Neural cell (in vitro differentiated cells): ENCODE data around the gene TLE4. TPM values are rescaled to one million over a fixed set of nuclear protein-coding genes. Genes with fewer than 3 reads are reported as not detected.

Experiments
- H2AFZ ChIP-seq: fragments of 200-600, 300-800 bp; sonication (generic), shearing (Covaris generic); 2 replicates; pipeline ENCODE4 v1.6.0; 2014; ENCODE audit warnings: low read depth, mild to moderate bottlenecking, antibody characterized with exemption, low read length, moderate library complexity
- H3F3A ChIP-seq: fragments of 200-600 bp; shearing (Covaris generic); 2 replicates; pipeline ENCODE4 v1.6.1; 2016; ENCODE audit warnings: mild to moderate bottlenecking, moderate library complexity, mixed read lengths, antibody characterized with exemption, low read length; ENCODE audit not compliant: insufficient read depth, poor library complexity, severe bottlenecking
- H3K27ac ChIP-seq: fragments of 200-600, 300-800 bp; sonication (generic), shearing (Covaris generic); 2 replicates; pipeline ENCODE4 v1.5.1; 2014; ENCODE audit warnings: mild to moderate bottlenecking, low read length, moderate library complexity
- H3K27me3 ChIP-seq: fragments of 300-800, 200-600 bp; sonication (generic), shearing (Covaris generic); 2 replicates; pipeline ENCODE4 v1.6.0; 2014; ENCODE audit warnings: mild to moderate bottlenecking, low read depth, low read length, moderate library complexity; ENCODE audit not compliant: insufficient read depth
- H3K36me3 ChIP-seq: fragments of 300-800, 200-600 bp; sonication (generic), shearing (Covaris generic); 2 replicates; pipeline ENCODE4 v1.5.1; 2014; ENCODE audit warnings: mild to moderate bottlenecking, antibody characterized with exemption, low read length, moderate library complexity; ENCODE audit not compliant: insufficient read depth
- H3K4me2 ChIP-seq: fragments of 300-800, 200-600 bp; sonication (generic), shearing (Covaris generic); 2 replicates; pipeline ENCODE4 v1.6.0; 2014; ENCODE audit warnings: mild to moderate bottlenecking, low read length
- H3K4me3 ChIP-seq: fragments of 300-800, 200-600 bp; sonication (generic), shearing (Covaris generic); 2 replicates; pipeline ENCODE4 v1.5.1; 2014; ENCODE audit warnings: mild to moderate bottlenecking, low read length, moderate library complexity
- H3K79me2 ChIP-seq: fragments of 200-600 bp; shearing (Covaris generic); replicated peaks from 2 replicates; pipeline ENCODE4 v1.6.0; 2014; ENCODE audit warnings: mild to moderate bottlenecking, low read length, moderate library complexity; ENCODE audit not compliant: insufficient read depth
- H3K9ac ChIP-seq: fragments of 300-800, 200-600 bp; sonication (generic), shearing (Covaris generic); 2 replicates; pipeline ENCODE4 v1.6.1; 2016; ENCODE audit warnings: mild to moderate bottlenecking, low read length, mixed read lengths
- H3K9me2 ChIP-seq: fragments of 200-600 bp; shearing (Covaris generic); 2 replicates; pipeline ENCODE4 v1.6.1; 2016; ENCODE audit warnings: mild to moderate bottlenecking, low read length, mixed read lengths; ENCODE audit not compliant: insufficient read depth
- H3K9me3 ChIP-seq: fragments of 200-600, 300-800 bp; sonication (generic), shearing (Covaris generic); 2 replicates; pipeline ENCODE4 v1.6.1; 2016; ENCODE audit warnings: mild to moderate bottlenecking, mixed run types, low read length, moderate library complexity, mixed read lengths
- H4K20me1 ChIP-seq: fragments of 200-600 bp; shearing (Covaris generic); 2 replicates; pipeline ENCODE4 v1.6.1; 2016; ENCODE audit warnings: mild to moderate bottlenecking, mixed run types; ENCODE audit not compliant: insufficient read depth
- CTCF ChIP-seq: fragments of 450-650 bp; IDR thresholded peaks from 2 replicates; pipeline ENCODE4 v1.5.1; 2014; ENCODE audit warnings: antibody characterized with exemption, mild to moderate bottlenecking, moderate library complexity; ENCODE audit not compliant: poor library complexity, severe bottlenecking
- EP300 ChIP-seq: fragments of 450-650 bp; conservative IDR thresholded peaks from 2 replicates; pipeline ENCODE4 v1.6.1; 2014; ENCODE audit warnings: antibody characterized with exemption, mild to moderate bottlenecking, moderate library complexity; ENCODE audit not compliant: poor library complexity, severe bottlenecking
- EZH2 ChIP-seq: fragments of 200-600, 300-800 bp; shearing (Covaris generic), sonication (generic); IDR thresholded peaks from 2 replicates; pipeline ENCODE4 v1.6.1; 2014; ENCODE audit warnings: antibody characterized with exemption, low read length, borderline replicate concordance, mild to moderate bottlenecking; ENCODE audit not compliant: insufficient read depth, poor library complexity, severe bottlenecking
- MXI1 ChIP-seq: fragments of 450-650 bp; conservative IDR thresholded peaks from 2 replicates; pipeline ENCODE4 v1.6.1; 2014; ENCODE audit warnings: antibody characterized with exemption, mild to moderate bottlenecking; ENCODE audit not compliant: poor library complexity, severe bottlenecking
- POLR2AphosphoS5 ChIP-seq: IDR thresholded peaks from 2 replicates; pipeline ENCODE4 v1.6.1; 2012
- RAD21 ChIP-seq: fragments of 450-650 bp; conservative IDR thresholded peaks from 2 replicates; pipeline ENCODE4 v1.6.1; 2014; ENCODE audit warnings: antibody characterized with exemption, mild to moderate bottlenecking, moderate library complexity
- REST ChIP-seq: IDR thresholded peaks from 2 replicates; pipeline ENCODE4 v1.6.1; 2012; ENCODE audit warnings: borderline replicate concordance
- SMC3 ChIP-seq: fragments of 450-650 bp; conservative IDR thresholded peaks from 2 replicates; pipeline ENCODE4 v1.6.1; 2014; ENCODE audit warnings: antibody characterized with exemption, mild to moderate bottlenecking, moderate library complexity; ENCODE audit not compliant: poor library complexity
- TAF1 ChIP-seq: IDR thresholded peaks from 2 replicates; pipeline ENCODE4 v1.6.1; 2012; ENCODE audit warnings: low read depth
- polyA plus RNA-seq: library from polyadenylated mRNA; depleted of rRNA; stranded (reverse); fragments of >200 nt; gene quantifications from 2 replicates; pipeline ENCODE4 v1.2.3, GENCODE V29; 2014

The TLE4 gene
- polyA plus RNA-seq, 1 donor from 2014 or later, result 143 TPM

- H4K20me1 ChIP-seq, result no peaks in the 10 kb centered on the region
- no peak for TF ChIP-seq CTCF
- no peak for TF ChIP-seq EP300
- TF ChIP-seq REST, result no peak
- TF ChIP-seq SMC3, result no peak
- TF ChIP-seq TAF1, result no peak
- TF ChIP-seq POLR2AphosphoS5, result no peak
- no peak for TF ChIP-seq MXI1
- no peak for TF ChIP-seq RAD21
- TF ChIP-seq EZH2, result no peak
- peaks cover 2% of the 10 kb centered on the region for H3K36me3 ChIP-seq
- H3K79me2 ChIP-seq, result peaks cover 56% of the 10 kb centered on the region
- no peaks in the 10 kb centered on the region for H3K9me2 ChIP-seq
- H3F3A ChIP-seq, result peaks cover 11% of the 10 kb centered on the region
- H3K9ac ChIP-seq, result peak overlapping the region; percentile 0
- no peaks in the 10 kb centered on the region for H3K9me3 ChIP-seq
- H3K4me3 ChIP-seq, result peak overlapping the region; percentile 56
- H3K27ac ChIP-seq, result peak overlapping the region; percentile 45
- no peaks in the 10 kb centered on the region for H3K27me3 ChIP-seq
- no peak overlapping the region for H2AFZ ChIP-seq
- peak overlapping the region; percentile 44 for H3K4me2 ChIP-seq
These were observed 93.6 kb downstream of the TLE4 start for GRCh38 chr9:79665369-79665768.

- Histone ChIP-seq H3K27ac (no peak overlapping the region), H3K9me2 (no peaks in the 10 kb centered on the region), H2AFZ (no peak overlapping the region), H3K4me3 (peak overlapping the region; percentile 56), H3K36me3 (peaks cover 4% of the 10 kb centered on the region), H3K4me2 (no peak overlapping the region), H4K20me1 (no peaks in the 10 kb centered on the region), H3K79me2 (peaks cover 52% of the 10 kb centered on the region), H3K9ac (no peak overlapping the region), H3K27me3 (no peaks in the 10 kb centered on the region), H3K9me3 (no peaks in the 10 kb centered on the region), H3F3A (peaks cover 11% of the 10 kb centered on the region)
- no peak for TF ChIP-seq EP300
These were observed 94.2 kb downstream of the TLE4 start for GRCh38 chr9:79665931-79666330.

GRCh38 chr9:79667120-79667519, 95.4 kb downstream of the TLE4 start:
- peaks cover 52% of the 10 kb centered on the region for H3K79me2 ChIP-seq
- peaks cover 12% of the 10 kb centered on the region for H3F3A ChIP-seq
- no peaks in the 10 kb centered on the region for H3K27me3 ChIP-seq
- TF ChIP-seq MXI1, result no peak
- TF ChIP-seq TAF1, result no peak
- TF ChIP-seq POLR2AphosphoS5, result no peak
- no peak for TF ChIP-seq SMC3
- no peak for TF ChIP-seq REST
- no peak for TF ChIP-seq RAD21
- no peak for TF ChIP-seq EZH2
- TF ChIP-seq CTCF, result no peak
- peaks cover 10% of the 10 kb centered on the region for H3K36me3 ChIP-seq
- H3K9ac ChIP-seq, result no peak overlapping the region
- no peaks in the 10 kb centered on the region for H3K9me3 ChIP-seq
- no peak overlapping the region for H3K27ac ChIP-seq
- H3K9me2 ChIP-seq, result no peaks in the 10 kb centered on the region
- no peaks in the 10 kb centered on the region for H4K20me1 ChIP-seq
- no peak overlapping the region for H2AFZ ChIP-seq
- no peak overlapping the region for H3K4me3 ChIP-seq
- H3K4me2 ChIP-seq, result no peak overlapping the region
